ENCODE measurements around the gene TSNAXIP1.
"Not testable (repeated sequence)": the region's sequence is repeated elsewhere in the genome, so short reads cannot be mapped to it uniquely, and the experiment has no call there.

Gene TSNAXIP1

DNA sequence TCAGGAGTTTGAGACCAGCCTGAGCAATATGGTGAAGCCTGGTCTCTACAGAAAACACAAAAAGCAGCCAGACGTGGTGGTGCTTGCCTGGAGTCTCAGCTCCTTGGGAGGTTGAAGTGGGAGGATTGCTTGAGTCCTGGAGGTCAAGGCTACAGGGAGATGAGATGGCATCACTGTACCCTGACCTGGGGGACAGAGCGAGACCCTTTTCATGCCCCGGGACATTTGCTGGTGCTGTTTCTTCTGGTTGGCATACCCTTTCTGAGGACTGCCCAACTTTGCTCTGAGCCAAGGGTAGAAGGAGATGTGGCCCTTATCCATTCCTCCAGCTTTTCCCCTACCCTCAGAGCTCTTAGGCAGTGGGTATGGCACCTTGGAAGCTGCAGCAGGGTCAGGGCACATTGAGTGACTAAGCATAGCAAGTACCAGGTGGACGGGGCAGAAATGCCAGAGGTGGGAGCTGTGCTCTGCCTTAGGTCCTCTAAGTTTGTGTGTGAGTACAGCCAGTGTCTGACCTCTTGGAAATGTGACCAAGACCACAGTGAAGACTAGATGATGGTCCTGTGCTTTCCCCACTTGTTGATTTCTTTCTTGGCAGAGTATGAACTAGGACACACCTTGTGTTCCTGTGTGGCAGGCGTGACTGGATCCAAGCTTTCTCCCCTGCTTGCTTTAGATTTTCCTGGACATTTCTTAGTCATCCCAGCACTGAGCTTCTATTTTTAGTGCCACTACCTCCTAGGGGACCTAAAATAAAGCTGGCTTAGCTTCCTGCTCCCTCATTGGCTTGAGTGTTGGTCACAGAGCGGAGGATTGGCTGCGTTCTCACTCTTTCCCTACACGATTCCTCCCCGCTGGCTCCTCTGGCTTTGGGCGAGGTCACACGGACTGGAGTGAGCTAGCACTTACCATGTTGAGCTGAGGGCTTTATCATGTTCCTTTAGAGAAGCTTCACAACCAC lies 56.2 kb downstream of the TSNAXIP1 start:
- no peak for DNase-seq (ENCODE audit: low read depth)

DNA sequence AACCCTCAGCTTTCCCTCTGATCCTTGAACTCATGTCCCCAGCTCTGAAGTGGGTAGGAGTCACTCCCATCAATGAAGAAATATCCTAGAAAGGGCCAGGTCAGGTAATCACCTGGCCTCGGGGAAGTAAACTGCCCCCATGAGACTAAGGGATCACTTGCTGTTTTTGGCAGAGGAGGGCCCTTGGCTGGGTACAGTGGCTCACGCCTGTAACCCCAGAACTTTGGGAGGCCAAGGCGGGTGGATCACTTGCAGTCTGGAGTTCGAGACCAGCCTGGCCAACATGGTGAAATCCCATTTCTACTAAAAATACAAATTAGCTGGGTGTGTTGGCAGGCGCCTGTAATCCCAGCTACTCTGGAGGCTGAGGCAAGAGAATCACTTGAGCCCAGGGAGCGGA lies 57.4 kb downstream of the TSNAXIP1 start:
- DNase-seq (ENCODE audit: low read depth): not testable (repeated sequence)

DNA sequence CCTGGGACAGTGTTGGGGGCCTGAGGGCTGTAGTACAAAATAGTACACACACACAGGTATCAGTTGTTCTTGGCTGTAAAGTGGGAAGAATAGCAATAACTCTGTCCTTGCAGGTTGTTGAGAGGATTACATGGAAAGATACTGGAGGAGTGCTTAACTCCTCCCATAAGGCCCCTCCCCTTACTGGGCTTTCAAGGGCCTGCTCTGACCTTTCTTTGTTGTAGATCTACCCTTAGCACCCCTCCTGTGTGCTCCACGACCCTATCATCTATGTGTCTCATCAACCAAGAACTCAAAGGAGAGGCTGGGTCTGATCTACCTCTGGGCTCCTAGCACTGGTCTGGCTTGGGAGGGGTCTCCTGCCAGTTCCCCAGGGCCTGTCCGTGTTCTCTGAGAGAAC lies 57.9 kb downstream of the TSNAXIP1 start:
- no peak for DNase-seq (ENCODE audit: low read depth)

DNA sequence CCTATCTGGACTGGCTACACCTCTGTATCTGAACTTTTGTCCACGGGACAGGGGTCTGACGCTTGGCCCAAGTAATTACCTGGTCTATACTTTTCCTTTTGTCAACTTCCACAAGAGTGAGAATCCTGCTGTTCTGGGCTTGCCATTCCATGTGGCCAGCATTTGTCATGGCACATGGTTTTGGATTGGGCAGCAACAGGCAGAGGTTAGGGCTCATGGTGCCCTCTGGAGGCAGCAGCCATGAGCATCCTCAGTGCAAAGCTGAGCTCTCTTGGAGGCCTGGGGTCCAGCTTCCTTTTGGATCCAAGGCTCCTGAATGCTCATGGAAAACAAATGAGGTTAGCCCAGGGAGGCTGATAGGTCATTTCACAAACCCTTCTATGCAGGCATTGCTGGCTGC lies 58.6 kb downstream of the TSNAXIP1 start:
- no peak for DNase-seq (ENCODE audit: low read depth)

DNA sequence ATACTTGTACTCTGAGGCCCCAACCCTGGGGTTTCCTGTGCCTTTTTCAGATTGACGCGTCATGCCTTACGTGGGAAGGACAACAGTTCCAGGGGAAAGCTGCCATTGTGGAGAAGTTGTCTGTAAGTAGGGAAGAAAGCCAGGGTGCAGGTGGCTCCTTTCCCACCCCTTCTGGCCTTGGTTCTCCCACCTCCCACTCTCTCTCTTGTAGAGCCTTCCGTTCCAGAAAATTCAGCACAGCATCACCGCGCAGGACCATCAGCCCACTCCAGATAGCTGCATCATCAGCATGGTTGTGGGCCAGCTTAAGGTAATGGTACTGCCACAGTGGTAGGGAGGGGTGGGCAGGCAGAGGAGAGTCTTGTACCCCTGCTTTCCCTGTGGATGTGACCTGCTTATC lies 61.6 kb downstream of the TSNAXIP1 start:
- no peak for DNase-seq (ENCODE audit: low read depth)

DNA sequence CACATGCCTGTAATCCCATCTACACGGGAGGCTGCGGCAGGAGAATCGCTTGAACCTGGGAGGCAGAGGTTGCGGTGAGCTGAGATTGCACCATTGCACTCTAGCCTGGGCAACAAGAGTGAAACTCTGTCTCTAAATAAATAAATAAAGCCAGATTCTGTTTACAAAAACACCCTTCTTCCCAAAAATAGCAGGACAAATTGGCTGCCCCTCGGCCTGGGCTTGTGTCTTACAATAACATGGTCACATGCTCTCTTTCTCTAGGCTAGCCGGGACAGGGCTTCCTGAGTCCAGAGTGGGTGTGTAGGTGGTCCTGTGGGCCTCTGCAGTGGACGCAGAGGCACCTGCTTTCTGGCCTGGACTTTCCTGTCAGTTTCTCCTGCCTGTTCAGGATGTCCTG lies 63.0 kb downstream of the TSNAXIP1 start:
- no peak for DNase-seq (ENCODE audit: low read depth)

DNA sequence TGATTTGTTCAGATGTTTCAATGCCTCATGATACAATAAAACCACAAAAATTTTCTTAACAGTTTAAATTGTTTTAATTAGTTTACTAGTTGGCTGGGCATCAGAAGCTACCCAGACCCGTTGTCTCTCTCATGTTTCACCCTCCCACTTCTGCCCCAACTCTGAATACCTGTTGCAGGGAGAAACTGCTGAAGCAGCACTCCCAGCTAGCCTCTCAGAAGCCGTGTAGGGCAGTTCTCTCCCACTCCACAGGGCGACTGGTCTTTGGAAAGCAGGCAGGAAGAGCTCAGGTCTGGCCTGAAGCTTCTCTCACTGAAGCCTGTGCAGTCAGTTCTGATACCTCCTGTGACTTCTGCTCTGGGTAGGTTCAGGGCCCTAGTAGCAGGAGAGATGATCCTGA lies 64.6 kb downstream of the TSNAXIP1 start:
- DNase-seq (ENCODE audit: low read depth): no peak

DNA sequence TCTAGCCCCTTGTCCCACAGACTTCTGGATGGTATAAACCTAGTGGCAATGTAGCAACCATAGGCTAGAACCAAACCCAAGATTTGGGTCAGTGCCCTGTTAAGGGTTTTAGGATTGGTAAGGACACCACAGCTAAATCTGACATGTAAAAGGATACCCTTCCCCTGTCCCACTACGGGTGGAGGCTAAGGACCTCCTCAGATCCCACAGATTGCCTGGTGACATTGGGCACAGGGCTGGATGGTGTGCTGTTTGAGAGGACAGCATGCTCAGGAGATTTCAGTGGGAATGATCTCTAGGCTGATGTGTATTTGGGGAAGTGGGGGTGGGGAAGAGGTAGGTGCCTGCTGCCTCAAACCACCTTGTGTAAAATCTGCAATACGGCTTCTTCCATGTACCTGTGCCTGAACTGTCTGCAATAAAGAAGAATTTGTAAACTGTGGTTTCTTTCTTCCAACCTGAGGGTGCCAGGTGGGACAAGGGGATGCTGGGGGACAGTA lies 65.5 kb downstream of the TSNAXIP1 start:
- DNase-seq (ENCODE audit: low read depth): no peak

DNA sequence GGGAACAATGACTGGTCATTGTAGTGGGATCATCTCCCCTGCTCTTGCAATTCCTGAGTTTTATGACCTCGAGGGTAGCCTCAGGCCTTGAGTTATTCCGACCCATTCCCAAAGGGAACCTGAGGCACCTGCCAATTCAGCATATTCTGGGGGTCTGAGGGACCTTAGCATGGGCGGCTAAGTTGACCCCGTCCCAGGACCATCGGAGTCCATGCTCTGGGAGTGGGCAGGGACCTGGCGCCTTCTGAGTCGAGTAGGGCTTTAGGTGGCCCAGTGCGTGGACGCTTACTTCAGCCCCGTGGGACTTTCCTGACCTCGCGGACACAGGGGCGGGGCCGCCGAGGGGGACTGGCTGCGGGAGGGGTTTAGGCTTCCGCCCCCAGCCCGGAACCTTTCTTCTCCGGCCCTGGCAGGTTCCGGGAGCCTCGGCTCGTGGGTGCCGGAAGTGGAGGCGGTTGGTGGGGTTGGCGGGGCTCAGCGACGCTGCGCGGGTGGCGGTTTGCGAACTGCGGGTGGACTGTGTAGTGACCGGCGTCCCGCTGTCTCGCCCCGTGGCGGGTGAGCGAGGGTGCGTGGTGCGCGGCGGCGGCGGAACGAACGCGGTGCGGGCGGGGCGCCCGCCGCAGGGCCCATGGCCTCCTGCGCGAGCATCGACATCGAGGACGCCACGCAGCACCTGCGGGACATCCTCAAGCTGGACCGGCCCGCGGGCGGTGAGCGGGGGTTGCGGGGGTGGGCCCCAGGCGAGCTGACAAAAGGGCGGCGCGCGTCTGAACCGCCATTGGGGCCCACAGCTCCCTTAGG lies 66.1 kb downstream of the TSNAXIP1 start, which contains the start of gene EDC4:
Gene EDC4 (plus strand): TSS at position 422 of the 804 bp plus-strand sequence. CDS start 210 bp downstream, at position 632.
- DNase-seq (ENCODE audit: low read depth): peak; percentile 82

DNA sequence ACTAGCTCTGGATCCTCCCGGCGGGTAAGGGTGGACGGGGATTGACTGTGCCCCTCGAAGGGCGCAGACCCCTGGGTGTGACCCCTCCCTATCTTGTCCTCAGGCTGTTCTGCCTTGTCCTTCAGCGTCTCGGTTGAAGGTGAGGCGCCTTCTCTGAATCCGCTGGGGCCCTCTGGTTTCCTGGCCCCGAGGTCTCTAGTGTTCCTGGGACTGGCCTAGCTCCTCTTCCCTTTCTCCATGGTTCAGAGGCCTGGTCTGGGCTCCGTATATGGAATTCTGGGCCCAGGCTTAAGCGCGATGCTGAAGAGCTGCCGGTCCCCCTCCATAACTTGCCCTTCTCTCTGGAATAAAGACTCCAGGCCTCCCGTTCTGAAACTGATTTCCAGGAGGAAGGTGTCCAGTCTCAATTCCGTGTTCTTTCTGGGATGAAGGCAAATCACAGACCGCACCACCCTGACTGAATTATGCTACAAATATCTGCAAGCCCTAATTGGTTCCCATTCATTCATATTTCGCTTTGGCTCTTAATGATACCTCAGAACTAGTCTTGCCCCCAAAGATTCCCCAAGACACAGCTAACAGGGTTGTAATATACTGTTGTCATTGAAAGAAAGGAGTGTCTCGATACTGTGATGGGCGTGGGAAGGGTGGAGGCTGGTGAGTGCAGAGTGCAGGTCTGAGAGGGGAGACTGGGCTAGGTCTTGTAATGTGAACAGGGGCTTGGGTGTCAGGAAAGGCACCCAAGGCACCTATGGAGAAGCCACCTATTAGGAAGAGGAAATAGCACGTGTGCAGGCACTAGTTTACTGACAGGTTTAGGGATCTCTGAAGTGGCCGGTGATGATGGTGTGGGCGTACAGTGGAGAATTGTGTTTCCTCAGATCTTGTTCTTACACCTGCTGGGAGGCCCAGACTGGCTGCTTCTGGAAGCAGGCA lies 67.0 kb downstream of the TSNAXIP1 start:
- no peak for DNase-seq (ENCODE audit: low read depth)

DNA sequence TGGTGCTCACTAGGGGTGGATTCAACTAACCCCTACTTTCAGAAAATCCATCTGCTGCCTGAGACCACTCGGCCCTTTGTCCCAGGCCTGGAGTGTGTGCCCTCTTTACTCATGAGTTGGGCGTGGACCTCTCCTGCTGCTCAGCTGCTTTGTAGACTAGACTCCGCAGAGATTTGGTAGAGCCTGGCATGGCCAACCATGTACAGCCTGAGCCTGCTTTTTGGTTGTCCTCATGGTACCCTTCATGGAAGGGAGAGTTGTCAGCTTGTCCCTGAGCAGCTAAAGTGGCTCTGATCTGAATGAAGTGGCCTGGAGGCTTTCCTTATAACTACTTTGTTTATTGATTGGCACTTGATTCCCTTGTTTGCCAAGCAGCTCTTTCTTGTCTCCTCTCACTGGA lies 67.7 kb downstream of the TSNAXIP1 start:
- no peak for DNase-seq (ENCODE audit: low read depth)

DNA sequence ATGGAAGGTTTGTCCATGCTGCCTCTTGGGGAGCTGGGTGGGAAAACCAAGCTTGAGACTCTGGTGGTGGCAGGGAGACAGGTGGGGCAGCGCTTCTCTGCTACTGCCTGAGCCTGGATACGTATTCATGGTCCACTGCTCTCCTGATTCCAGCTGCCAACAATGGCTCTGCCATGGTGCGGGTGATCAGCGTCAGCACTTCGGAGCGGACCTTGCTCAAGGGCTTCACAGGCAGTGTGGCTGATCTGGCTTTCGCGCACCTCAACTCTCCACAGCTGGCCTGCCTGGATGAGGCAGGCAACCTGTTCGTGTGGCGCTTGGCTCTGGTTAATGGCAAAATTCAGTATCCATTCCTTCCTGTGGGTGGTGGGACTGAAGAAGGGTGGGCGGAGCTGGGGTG lies 70.4 kb downstream of the TSNAXIP1 start:
- DNase-seq (ENCODE audit: low read depth): no peak

All from activated gamma-delta T cell treated with anti-CD3 and anti-CD28 coated beads, Interleukin-2, amount 50 U/mL, for 16 hours (primary cell).